Fibroblast of skin of right biceps (primary cell): Measurements from ENCODE around the gene CSF3.

ENCODE experiments used
- DNase-seq: peaks from one replicate; pipeline ENCODE4 v3.0.0-alpha.2; 2013

CSF3 gene

GRCh38 chr17:40062329-40063186, 47.3 kb downstream of the CSF3 start, which contains the start of gene THRA:
Gene THRA, plus strand, starts transcription at chr17:40062965. Its CDS starts 11,524 bp downstream, at chr17:40074489.
- peak; percentile 66 for DNase-seq

GRCh38 chr17:40063187-40063771, 48.0 kb downstream of the CSF3 start:
- no peak for DNase-seq

- DNase-seq = no peak
Measured at GRCh38 chr17:40063901-40064531, 48.8 kb downstream of the CSF3 start.

DNA sequence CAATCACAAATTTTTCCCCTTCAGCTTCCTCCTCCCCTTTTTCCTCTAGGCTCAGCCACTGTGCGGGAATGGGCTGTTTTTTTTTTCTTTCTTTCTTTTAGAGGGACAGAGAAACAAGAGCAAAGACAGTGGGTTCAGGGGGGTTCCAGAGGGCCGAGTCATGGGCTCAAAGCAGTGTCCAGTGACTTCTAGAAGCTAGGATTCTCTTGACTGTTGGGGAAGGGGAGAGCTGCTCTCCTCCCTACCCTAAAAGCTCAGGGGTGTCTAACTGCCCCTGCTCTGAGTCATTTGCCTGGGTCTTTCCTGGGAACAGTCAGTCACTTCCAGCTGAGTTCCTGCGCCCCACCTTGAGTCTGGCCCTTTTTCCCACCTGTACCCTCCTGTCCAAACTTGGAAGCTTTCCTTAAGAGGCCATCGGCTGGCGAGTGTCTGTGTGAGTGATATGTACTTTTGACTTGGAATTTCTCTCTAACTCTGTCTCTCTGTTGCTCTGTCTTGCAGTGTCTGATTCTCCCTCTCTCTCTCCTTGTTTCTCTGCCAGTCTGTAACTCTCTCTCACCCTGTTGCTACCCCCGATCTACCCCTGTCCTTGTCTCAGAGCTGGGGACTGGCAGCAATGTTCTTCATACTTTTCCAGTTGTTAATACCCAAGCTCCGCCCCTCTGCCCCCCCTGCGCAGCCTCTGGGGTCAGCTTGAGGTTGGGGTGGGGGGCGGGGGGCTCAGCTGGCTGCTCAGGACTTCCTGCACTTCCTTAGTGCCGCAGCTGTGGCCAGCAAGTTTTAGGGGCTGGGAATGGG, 49.9 kb downstream of the CSF3 start:
- DNase-seq = peak; percentile 78

- DNase-seq = no peak
Measured at GRCh38 chr17:40065769-40066510, 50.7 kb downstream of the CSF3 start.
